ENCODE measurements around the gene C12orf56.

DNA sequence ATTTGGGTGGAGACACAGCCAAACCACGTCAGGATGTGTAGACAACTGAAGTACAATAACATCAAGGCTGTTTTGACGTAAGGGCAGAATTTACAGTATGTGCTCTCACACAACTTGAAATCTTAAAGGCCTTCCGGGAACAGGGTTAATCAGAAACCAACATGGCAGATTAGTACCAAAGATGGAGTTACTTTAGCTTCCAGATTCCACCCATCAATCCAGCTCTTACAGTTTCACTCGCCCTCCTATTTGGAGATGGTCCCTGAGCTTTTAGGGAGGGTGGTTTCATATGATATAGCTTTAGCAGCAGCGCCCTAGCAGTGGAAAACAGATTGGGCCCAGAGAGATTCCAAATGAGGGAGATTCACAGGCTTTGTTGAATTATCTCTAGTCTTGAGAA, 11.6 kb upstream of the C12orf56 start:
- TF ChIP-seq, protein P1, sequence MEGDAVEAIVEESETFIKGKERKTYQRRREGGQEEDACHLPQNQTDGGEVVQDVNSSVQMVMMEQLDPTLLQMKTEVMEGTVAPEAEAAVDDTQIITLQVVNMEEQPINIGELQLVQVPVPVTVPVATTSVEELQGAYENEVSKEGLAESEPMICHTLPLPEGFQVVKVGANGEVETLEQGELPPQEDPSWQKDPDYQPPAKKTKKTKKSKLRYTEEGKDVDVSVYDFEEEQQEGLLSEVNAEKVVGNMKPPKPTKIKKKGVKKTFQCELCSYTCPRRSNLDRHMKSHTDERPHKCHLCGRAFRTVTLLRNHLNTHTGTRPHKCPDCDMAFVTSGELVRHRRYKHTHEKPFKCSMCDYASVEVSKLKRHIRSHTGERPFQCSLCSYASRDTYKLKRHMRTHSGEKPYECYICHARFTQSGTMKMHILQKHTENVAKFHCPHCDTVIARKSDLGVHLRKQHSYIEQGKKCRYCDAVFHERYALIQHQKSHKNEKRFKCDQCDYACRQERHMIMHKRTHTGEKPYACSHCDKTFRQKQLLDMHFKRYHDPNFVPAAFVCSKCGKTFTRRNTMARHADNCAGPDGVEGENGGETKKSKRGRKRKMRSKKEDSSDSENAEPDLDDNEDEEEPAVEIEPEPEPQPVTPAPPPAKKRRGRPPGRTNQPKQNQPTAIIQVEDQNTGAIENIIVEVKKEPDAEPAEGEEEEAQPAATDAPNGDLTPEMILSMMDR (IDR thresholded peaks at IDR 0.05; ENCODE audit: low read depth, low read length, missing input control): no peak
- no peak for TF ChIP-seq EGR1 (IDR thresholded peaks at IDR 0.05; ENCODE audit: low read depth in 2 of 2)
- TF ChIP-seq, protein P2, sequence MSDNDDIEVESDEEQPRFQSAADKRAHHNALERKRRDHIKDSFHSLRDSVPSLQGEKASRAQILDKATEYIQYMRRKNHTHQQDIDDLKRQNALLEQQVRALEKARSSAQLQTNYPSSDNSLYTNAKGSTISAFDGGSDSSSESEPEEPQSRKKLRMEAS (IDR thresholded peaks at IDR 0.05): no peak
- no peak for TF ChIP-seq TAF1 (conservative IDR thresholded peaks at IDR 0.05)
- TF ChIP-seq, protein P3, sequence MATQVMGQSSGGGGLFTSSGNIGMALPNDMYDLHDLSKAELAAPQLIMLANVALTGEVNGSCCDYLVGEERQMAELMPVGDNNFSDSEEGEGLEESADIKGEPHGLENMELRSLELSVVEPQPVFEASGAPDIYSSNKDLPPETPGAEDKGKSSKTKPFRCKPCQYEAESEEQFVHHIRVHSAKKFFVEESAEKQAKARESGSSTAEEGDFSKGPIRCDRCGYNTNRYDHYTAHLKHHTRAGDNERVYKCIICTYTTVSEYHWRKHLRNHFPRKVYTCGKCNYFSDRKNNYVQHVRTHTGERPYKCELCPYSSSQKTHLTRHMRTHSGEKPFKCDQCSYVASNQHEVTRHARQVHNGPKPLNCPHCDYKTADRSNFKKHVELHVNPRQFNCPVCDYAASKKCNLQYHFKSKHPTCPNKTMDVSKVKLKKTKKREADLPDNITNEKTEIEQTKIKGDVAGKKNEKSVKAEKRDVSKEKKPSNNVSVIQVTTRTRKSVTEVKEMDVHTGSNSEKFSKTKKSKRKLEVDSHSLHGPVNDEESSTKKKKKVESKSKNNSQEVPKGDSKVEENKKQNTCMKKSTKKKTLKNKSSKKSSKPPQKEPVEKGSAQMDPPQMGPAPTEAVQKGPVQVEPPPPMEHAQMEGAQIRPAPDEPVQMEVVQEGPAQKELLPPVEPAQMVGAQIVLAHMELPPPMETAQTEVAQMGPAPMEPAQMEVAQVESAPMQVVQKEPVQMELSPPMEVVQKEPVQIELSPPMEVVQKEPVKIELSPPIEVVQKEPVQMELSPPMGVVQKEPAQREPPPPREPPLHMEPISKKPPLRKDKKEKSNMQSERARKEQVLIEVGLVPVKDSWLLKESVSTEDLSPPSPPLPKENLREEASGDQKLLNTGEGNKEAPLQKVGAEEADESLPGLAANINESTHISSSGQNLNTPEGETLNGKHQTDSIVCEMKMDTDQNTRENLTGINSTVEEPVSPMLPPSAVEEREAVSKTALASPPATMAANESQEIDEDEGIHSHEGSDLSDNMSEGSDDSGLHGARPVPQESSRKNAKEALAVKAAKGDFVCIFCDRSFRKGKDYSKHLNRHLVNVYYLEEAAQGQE (IDR thresholded peaks at IDR 0.05): no peak
- TF ChIP-seq, protein P4, sequence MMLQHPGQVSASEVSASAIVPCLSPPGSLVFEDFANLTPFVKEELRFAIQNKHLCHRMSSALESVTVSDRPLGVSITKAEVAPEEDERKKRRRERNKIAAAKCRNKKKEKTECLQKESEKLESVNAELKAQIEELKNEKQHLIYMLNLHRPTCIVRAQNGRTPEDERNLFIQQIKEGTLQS (IDR thresholded peaks at IDR 0.05): no peak
- TF ChIP-seq, protein P5, sequence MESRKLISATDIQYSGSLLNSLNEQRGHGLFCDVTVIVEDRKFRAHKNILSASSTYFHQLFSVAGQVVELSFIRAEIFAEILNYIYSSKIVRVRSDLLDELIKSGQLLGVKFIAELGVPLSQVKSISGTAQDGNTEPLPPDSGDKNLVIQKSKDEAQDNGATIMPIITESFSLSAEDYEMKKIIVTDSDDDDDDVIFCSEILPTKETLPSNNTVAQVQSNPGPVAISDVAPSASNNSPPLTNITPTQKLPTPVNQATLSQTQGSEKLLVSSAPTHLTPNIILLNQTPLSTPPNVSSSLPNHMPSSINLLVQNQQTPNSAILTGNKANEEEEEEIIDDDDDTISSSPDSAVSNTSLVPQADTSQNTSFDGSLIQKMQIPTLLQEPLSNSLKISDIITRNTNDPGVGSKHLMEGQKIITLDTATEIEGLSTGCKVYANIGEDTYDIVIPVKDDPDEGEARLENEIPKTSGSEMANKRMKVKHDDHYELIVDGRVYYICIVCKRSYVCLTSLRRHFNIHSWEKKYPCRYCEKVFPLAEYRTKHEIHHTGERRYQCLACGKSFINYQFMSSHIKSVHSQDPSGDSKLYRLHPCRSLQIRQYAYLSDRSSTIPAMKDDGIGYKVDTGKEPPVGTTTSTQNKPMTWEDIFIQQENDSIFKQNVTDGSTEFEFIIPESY (IDR thresholded peaks at IDR 0.05): no peak
- no peak for TF ChIP-seq HNF4A (conservative IDR thresholded peaks at IDR 0.05)
- TF ChIP-seq YY1 (IDR thresholded peaks at IDR 0.05): no peak
- no peak for TF ChIP-seq RXRA (IDR thresholded peaks at IDR 0.05)
- TF ChIP-seq JUND (IDR thresholded peaks at IDR 0.05): no peak
- TF ChIP-seq GABPA (IDR thresholded peaks at IDR 0.05 in 1 of 2, conservative IDR thresholded peaks at IDR 0.05 in 1 of 2): no peak
- TF ChIP-seq RAD21 (IDR thresholded peaks at IDR 0.05): no peak
